RCC 7860 (cell line): ENCODE results near the gene RFX2.

Experiments
- DNase-seq: peaks from one replicate; pipeline ENCODE4 v3.0.0-alpha.2; 2015; ENCODE audit warnings: low spot score
- FAIRE-seq: peaks from 2 replicates; lab custom pipeline; 2012; peaks lifted over from hg19 to GRCh38; lab: Jason Lieb, UNC

Gene RFX2

DNA sequence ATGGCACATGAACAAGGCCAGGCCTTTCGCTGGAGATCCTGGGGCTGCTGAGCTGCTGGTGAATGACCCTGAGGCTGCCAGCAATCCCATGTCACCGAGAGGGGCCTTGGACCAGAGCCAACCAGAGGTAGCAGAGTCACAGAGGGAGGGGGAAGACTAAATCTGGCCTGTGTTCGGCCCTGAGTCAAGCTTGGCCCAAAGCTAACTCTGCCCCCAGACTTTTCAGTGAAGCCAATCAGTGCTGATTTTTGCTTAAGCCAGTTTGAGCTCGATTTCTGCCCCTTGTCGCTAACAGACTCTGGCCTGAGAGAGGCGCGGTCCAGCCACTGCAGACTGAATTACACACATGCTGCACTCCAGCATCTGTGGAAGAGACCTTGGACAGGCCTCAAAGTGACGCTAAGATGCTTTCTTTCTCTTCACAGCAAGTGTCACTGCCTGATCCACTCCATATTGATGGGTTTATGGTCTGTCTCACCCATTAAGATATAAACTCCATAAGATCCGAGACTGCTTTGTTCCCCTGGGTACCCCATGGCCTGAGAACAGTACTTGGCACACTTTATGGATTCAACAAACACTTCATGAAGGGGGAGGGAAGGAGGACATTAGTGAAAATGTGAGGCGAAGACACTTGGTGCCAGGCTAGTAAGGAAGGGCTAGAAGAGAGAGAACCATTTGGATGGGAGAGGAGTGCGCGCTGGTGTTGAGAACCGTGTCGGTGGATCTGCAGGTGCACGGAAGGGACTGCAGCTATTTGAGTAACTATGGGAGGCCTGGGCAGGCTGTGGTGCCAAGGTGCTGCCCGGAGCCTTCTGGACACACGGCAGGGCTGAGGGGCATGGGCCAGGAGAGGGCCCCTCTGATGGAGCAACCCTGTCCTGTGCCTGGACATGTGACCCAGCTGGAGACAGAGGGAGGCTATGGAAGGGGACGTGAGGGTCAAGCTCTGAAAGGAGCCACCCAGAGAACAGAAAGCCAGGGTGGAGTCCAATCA lies 150.0 kb downstream of the RFX2 start:
- FAIRE-seq = no peak
- no peak for DNase-seq

DNA sequence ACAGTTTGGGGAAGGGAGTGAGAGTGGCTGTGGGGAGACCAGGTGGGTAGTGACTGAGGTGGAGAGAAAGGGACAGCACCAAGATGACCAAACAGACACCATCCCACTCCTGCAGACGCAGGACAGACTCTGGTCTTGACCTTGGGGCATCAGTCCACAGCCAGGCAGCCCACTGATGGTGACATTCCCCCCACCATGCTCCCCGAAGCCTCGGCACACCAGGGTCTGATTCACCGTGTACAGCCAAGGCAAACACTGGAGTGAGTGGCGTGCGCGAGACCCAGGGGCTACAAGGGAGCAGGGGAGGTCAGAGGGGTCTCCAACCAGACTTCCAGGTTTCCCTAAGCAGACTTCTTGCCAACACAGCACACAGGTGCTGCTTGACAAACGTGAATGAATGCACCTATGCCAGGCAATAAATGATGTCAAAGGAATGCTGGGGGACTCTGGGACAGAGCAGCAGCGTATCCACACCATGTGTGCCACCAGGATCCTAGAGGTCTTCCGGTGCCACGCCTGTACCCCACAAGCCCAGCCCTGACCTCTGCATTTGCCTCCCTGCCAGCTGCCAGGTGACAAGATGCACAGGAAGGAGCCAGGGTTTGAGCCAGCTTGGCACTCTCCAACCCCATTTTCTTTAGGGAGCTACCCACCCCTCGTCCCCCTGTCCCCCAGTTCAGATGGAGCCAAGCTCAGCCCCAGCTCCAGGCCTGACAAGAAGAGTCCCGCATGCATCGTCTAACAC lies 150.9 kb downstream of the RFX2 start:
- no peak for FAIRE-seq
- no peak for DNase-seq

DNA sequence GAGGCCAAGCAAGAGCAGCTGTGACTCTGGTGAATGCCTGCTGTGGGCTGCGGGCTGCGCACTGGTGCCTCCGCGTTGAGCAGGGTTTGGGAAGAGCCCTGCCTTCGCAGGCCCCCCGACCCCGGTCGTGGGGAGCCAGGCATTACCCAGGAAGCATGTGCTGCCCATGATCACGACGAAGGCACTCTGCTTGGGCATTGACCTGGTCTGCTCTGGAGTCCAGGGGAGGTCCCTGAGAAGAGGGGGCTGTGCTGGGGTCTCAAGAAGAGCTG lies 151.5 kb downstream of the RFX2 start:
- DNase-seq = no peak
- no peak for FAIRE-seq

DNA sequence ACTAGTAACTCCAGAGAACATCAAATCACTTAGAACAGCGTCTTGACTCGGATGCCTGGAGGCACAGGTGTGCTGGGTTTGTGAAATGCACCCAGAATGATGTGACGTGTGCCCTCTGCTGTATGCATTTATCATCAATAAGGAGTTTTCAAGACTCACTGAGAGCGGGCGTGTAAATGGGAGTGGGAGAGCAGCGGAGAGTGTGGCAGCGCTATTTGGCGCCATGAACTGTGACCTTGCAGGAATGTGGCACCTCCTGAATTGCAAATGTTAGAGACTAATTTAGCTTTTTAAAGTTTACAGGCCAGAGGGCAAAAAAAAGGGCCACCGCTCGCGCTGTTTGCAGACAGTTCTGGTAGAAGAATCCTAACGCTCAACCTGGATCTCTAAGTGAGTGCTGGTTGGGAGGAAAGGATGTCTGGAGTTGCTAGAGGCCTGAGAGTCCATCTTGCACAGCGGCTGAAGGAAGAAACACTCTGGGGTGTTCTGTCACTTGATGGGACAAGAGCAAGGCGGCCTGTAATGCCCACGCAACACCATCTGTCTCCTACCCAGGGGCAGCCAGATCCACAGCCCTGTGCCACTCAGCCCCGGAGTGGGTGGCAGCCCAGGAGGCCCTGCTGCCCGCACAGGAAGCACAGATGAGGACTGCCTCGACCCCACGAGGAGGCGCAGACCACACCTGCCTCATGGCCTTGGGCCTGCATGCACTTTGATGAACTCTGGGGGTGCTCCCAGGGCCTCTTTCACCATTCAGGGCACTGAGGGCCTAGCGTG lies 152.0 kb downstream of the RFX2 start:
- no peak for FAIRE-seq
- no peak for DNase-seq

DNA sequence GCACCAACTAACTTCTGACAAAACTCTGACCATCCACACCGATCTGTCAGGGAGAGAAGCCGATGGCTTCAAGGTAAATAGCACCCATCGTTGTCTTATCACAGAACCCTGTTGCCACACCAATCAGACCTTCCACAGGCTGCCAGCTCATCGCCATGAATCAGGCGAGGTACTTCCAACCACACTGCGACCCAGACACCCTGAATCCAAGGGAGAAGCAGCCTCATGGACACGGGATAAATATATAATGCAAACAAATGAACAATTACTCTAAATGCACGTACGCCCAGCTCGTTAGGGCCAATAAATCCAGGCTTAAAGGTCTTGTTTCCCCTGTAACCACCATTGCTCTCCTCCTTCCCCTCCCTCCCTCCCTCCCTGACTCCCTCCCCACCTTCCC lies 153.1 kb downstream of the RFX2 start:
- DNase-seq (no peak), FAIRE-seq (no peak)

DNA sequence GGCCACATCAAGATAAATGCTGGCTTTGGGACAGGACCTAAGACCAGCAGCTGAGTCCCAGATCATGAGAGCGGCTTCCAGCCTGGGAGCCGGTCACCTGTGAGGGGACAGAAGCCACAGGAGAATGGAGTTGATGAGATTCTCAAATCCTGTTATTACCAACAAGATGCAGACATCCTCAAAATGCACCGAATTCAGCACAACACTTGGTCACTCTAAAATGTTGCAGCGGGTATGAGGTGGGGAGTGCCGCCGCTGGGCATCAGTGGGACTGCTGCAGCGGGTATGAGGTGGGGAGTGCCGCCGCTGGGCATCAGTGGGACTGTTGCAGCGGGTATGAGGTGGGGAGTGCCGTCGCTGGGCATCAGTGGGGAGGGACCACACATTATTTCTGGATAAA lies 153.6 kb downstream of the RFX2 start:
- DNase-seq (no peak), FAIRE-seq (no peak)

DNA sequence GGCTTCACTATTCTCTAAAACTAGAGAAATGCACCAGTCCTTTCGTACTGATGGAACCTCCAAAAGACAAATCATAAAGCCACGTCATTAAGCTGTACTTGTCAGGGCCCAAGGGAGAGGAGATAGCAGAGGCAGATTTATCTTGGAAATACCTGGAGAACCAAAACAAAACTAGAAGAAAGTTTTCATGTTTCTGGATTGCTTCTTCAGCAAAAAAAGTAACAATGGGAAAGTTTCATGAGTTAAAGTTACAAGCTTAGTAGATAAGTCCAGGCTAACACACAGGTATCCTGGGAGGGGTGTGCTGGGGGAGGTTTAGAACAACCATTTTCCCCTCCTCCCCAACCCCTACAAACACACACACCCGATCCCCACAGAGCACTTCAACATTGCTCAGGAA lies 154.0 kb downstream of the RFX2 start:
- FAIRE-seq (no peak), DNase-seq (no peak)

DNA sequence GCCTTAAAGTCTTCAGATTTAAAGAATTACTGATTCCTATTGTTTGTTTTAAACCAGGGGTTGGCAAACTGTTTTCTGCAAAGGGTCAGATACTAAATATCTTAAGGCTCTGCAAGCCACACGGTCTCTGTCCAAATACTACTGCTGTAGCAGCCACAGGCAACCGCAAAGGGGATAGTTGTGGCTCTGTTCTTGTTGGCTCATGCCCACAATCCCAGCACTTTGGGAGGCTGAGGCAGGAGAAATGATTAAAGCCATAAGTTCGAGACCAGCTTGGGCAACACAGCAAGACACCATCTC lies 154.7 kb downstream of the RFX2 start:
- DNase-seq (no peak), FAIRE-seq (no peak)

DNA sequence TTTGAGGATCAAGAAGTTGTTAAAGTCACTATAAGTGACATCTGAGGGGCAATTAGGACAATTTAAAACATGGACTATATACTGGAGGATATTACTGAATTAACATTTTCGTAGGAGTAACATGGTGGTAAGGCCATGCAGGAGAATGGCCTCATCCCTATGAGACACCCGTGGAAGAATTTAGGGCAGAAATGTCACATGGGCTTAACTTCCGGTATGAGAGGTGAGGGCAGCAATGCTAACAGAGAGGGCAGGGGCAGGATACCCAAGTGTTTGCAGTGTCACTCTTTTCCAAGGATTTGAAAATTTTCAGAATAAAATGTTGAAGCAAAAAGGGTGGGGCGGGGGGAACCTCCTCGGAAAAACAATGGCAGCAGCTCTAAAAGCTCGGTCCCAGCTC lies 156.0 kb downstream of the RFX2 start:
- no peak for DNase-seq
- FAIRE-seq = no peak

DNA sequence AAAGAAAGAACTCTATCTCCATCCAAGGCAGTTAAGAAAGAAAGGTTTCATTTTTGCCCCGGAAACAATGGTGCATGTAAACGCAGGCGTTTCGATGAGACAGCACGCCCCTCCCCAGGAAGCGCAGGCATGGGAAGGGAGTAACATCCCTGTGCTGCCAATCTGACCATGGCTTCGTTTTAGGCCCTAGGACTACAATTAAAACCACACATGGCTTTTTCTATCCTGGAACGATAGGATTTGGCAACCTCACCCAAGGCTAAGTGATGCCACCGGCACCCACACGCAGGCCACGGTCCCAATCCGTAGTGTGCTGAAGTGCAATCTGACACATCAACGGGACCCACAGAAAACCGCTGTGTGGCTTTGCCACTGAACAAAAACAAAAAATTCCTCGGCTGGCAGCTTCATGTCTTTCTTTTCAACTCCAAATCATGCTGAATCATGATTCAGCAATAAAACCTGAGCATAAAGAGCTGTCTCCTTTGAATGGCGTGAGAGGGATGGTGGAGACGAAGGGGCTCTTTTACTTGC lies 156.6 kb downstream of the RFX2 start:
- DNase-seq = no peak
- FAIRE-seq = no peak

DNA sequence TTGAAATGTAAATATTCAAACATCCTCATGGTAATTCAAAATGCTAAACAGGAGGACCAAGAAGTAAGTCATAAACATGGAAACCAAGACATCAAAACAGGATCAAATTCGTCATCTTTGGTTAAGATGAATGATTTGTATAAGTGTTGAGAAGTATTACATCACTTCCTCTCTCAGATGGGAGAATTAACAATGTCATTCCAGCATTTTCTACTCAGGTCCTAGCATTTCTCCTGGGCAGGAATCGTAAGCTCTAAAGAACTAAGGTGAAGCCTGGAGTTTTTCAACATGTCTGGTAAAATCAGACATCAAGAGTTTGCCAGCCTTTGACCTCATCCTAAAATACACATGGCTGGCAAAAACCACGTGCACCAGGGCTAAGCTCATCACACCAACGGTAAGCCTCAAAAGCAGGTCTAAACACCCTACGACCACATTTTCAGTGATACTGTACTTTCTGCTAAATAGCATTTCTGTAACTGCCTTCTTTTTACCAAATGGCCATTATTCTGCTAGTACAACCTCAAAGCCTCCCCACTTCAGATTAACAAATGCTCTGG lies 157.2 kb downstream of the RFX2 start:
- FAIRE-seq (no peak), DNase-seq (peak; percentile 17)

DNA sequence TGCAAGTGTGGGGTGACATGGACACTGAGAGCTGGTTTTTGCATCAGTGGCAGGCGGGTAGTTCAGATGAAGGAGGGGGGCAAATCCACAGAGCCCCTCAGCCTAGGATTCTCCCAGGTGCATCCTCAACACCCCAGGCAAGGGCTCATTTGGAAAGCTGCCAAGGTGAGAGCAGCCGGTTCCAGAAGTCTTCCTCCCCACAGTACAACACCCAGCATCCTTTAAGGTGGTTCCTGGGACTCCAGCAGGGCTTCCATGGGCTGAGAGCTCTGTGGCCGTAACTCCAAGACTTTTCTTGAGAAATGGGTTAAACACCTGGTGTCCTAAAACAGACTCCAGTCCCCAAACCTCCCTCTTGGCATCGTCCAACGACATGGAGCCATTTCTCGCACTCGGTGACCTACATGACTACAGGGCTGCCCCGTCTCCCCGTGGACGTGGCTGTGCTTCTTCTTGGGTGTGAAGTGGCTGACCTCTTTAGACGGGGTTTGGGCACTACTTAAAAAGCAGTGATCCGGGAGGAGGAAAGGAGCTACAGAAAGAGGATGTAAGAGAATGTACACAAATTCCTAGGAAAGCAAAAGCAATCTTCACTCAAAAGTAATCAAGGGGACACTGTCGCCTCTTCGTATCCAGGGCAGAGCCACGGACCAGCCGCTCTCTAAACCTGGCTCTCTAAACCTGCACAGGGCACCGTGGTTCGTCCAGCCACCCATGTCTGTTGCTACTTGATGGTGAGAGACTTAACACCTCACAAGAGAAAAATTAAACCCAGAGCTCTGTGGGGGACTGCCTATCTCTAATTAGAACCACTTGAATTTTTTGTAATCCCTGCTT lies 157.9 kb downstream of the RFX2 start:
- FAIRE-seq = no peak
- DNase-seq = no peak

DNA sequence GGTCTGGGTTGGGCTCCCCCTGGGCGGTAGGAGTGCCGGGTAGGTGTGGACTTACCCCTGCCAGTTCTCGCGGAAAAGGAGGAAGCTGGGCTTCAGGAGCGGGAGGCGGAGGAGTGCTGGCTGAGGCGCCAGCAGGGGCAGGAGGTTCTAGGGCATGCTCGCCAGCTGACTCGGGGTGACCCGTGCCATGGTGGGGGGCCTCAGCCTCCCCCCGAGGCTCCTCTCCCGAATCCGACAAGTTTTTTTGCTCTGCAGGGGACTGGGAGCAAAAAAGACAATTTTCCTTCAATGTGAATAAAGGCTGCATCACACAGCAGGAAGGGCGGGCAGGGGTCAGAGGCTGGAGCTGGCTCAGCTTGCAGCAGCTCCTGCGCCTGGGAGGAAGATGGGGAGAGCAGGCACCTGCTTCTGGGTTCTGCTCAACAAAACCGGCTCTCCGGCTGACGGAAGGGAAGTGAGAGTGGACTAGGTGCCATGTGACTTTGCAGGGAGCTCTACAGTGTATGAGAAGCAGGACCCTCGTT lies 158.9 kb downstream of the RFX2 start:
- FAIRE-seq (no peak), DNase-seq (no peak)

DNA sequence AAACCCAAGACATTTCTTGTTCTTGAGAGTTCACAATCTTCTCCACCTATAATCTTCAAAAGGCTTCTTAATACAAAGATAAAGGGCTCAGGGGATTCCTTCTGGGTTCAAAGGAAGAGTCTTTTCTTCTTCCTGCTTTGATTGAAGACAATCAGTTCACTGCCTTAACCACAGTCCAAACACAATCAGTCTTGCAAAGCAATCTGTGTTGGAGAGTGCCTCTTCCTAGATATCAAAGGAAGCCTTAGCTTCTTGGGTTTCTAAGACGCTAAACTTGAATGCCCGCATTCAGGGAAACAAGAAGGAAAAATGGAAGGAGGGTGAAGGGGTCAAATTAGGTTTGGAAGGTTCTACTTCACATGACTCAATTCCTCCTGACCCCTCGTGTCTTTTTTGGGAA lies 159.6 kb downstream of the RFX2 start:
- DNase-seq = no peak
- no peak for FAIRE-seq

DNA sequence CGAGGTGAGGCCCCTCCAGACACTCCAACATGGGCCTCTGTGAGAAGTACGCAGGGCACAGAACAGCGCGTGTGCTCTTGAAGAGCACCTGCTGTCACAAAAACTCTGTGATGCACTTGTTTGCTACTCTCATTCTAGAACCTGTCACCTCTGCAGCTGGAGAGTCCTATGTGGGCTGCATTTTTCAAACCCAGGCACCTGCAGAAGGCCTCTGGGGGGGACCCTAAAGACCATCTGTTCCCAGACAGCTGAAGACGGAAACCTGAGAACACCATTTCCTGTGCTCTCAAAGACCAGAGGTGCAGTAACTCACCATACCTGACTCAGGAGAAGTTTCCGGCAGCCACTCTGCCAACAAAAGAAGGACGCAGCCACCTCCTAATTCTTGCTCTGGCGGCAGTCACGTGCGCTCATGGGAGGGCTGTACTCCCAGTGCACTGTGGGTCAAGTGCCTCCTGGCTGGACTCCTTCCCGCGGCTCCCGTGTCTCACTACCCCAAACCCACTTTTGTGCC lies 160.5 kb downstream of the RFX2 start:
- FAIRE-seq = no peak
- no peak for DNase-seq

DNA sequence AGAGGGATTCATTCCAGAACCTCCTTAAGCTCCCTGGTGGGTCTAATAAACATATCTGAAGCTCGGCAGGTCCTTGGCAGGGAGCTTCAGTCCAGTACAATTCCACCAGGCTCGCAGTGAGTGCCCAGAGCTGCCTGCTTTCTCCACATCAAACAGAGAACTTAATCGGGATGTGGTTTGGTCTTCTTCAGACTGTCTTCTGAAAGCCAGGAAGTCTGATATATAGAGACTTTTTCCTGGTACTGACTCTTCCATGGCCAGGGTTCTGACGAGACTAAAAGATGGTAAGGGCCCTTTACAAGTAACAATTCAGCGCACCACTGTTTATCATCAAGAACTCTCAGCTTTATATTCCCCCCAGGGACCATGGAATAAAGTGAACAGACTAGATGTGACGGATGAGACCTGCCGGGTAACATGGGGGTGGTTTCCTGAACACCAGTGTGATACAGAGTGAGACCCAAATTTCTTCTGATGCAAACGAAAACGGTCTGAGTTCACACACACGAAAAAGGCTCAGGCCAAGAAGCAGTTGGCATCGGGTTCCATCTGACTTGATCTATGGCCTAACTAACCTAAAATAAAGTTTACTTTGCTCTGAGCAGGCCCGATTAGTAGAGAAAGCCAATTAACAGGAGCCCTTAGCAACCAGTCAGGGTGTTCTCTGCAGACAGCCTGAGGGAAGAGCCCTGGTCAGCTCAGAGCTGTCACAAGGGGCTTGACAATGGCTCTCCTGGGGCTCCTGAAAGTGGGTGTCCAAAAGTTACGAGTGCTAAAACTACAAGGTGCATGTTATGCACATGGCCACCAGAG lies 161.3 kb downstream of the RFX2 start:
- DNase-seq (no peak), FAIRE-seq (no peak)

DNA sequence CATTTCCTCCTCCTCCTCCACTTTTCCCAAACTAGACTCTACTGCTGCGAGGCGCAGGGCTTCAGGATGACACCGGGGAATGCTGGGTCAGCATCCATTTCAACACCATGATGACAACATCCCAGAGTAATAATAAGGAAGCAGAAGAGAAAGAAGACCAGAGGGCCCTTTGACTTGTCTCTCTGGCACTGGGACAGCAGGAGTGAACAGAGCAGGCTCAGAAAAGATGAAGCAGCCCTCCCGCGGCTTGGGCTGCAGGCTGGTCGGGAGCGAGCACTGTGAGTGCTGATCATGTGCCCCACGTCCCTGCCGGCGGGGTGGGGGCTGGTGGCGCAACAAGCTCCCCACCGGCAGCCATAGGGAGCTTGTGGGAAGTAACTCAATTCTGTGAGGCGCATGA lies 162.9 kb downstream of the RFX2 start:
- no peak for FAIRE-seq
- DNase-seq = no peak

DNA sequence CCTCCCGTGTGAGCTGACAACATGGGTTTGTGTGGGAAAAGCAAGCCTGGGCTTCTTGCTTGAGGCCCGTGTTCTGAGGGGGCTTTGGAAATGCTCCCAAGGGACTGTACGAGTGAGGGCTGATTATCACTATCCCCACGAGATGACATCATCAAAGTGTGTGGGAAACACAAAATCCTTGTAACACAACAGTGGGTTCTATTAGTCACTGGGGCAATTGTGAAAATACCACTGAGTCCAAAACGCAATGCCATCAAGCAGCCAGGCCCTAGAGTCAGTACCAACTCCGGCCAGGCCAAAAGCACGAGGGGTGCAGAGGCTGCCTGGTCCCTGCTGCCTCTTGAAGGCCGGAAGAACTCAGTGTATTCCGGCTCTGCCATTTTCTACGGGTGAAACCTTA lies 166.7 kb downstream of the RFX2 start:
- DNase-seq (no peak), FAIRE-seq (no peak)
